Hematopoietic multipotent progenitor cell treated with erythropoietin and hydrocortisone succinate and interleukin-3 and kit ligand, for 15 days (in vitro differentiated cells): ENCODE data around the gene IFT52.
"Not testable (repeated sequence)": the region's sequence is repeated elsewhere in the genome, so short reads cannot be mapped to it uniquely, and the experiment has no call there.

Source experiments
- DNase-seq: peaks from one replicate; pipeline ENCODE4 v3.0.0-alpha.2; 2015; ENCODE audit warnings: low spot score

The IFT52 gene

DNA sequence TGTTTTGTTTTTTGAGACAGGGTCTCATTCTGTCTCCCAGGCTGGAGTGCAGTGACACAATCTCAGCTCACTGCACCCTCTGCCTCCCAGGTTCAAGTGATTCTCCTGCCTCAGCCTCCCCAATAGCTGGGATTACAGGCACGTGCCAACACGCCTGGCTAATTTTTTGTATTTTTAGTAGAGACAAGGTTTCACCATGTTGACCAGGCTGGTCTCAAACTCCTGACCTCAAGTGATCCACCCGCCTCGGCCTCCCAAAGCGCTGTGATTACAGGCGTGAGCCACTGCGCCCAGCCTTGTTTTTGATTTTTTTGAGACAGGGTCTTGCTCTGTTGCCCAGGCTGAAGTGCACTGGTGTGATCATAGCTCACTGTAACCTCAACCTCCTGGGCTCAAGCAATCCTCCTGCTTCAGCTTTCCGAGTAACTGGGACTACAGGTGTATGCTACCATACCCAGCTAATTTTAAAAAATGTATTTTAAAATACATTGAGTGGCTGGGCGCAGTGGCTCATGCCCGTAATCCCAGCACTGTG is 61.0 kb downstream of the IFT52 start:
- DNase-seq, result not testable (repeated sequence)

DNA sequence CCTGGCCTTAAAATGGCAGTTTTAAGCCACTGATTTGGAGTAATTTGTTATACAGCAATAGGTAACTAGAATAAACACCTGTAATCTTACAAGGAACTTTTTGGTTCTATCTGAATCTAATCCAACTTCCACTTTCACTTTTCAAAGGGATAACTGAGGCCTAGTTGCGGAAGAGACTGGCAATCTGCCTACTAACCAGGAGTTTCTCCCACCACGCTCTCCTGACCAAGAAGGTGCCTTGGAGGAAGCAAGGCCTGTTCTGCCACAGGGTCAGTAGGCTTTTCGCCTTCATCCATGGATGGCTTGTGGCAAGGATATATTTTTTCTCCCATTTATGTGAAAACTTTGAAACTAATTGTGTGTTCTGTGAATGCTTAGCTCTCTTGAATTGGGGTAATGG is 63.2 kb downstream of the IFT52 start:
- DNase-seq, result no peak

DNA sequence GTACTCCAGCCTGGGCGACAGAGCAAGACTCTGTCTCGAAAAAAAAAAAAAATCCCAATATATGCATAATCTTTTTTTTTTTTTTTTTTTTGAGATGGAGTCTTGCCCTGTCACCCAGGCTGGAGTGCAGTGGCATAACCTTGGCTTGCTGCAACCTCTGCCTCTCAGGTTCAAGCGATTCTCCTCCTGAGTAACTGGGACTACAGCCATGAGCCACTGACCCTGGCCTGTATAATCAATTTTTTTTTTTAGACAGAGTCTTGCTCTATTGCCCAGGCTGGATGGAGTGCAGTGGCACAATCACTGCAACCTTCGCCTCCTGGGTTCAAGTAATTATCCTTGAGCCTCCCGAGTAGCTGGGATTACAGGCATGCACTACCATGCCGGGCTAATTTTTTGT is 64.4 kb downstream of the IFT52 start:
- not testable (repeated sequence) for DNase-seq

DNA sequence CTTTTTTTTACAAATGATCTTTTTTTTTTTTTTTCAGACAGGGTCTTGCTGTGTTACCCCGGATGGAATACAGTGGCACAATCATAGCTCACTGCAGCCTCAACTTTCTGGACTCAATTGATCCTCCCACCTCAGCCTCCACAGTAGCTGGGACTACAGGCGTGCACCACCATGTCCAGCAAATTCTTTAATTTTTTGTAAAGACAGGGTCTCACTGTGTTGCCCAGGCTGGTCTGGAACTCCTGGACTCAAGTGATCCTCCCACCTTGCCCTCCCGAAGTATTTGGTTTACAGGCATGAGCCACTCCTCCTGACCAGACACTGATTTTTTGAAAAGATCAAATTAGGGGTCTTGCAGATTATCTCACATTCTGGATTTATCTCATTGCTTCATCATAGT is 65.2 kb downstream of the IFT52 start:
- DNase-seq, result no peak

DNA sequence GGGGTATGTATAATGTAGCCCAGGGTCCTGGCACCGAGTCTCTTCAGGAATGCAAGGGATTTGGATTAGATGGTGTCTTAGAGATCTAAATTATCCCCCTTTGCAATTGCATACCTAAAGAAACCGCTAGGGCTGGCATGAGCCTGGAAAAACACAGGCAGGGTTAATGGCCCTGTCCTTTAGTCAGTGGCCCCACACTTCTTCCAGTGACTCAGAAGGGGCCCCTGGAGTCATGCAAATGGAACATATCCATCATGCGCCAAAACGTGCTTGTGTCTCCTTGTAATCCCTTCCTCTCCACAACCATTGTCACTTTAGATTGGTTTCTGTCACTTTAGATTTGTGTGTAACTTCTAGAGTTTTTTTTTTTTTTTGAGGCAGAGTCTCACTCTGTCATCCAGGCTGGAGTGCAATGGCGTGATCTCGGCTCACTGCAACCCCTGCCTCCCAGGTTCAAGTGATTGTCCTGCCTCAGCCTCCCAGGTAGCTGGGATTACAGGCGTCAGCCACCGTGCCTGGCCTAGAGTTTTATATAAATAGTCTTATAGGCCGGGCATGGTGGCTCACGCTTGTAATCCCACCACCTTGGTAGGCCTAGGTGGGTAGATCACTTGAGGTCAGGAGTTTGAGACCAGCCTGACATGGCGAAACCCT is 67.5 kb downstream of the IFT52 start:
- DNase-seq, result peak; percentile 18

DNA sequence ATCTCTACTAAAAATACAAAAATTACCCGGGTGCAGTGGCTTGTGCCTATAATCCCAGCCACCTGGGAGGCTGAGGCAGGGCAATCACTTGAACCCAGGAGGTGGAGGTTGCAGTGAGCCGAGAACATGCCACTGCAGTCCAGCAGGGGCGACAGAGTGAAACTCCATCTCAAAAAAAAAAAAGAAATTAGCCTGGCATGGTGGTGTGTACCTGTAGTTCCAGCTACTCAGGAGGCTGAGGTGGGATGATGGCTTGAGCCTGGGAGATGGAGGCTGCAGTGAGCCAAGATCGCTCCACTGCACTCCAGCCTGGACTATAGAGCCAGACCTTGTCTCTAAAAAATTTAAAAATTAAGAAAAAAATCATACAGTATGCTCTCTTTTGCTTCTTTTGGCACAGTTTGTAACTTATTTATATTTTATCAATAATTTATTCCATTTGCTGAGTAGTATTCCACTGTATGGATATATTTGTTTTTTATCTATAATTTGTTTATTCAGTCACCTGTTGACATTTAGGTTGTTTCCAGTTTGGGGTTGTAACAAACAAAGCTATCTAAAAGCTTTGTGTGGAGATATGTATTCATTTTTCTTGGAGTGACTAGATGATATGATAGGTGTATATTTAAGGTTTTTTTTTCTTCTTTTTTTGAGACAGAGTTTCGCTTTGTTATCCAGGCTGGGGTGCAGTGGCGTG is 68.1 kb downstream of the IFT52 start:
- DNase-seq, result no peak

DNA sequence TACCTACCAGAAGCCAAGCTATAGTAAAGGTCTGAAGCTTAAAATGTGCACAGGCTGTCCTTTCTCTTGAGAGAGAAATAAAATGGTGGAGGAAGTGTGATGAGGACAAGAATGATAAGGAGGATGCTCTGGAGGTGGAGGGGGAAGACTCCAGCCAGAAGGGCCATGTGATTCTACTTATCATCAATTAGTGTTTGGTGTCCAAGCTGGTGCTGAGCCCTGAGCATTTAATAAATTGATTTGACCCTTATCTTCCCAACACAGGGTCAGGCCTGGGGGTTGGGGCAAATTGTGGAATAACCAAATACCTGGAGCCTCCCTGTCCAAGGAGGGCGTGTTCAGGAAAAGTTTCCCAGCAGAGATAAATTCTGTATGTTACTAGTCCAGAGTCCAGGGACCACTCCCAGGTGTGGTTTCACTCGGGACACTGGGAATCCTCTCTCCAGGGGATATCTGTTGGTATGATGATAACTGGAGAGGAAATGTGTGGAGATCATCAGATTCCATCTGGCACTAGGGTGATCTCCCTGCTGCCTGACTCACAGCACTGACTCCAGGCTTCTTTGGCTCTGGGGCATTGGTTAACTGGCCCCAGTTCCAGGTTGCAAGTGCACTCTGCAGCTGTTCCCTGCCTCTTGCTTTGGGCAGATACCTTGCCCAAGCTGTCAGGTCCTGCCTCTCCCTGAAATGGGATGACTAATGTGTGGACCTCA is 72.4 kb downstream of the IFT52 start:
- no peak for DNase-seq

DNA sequence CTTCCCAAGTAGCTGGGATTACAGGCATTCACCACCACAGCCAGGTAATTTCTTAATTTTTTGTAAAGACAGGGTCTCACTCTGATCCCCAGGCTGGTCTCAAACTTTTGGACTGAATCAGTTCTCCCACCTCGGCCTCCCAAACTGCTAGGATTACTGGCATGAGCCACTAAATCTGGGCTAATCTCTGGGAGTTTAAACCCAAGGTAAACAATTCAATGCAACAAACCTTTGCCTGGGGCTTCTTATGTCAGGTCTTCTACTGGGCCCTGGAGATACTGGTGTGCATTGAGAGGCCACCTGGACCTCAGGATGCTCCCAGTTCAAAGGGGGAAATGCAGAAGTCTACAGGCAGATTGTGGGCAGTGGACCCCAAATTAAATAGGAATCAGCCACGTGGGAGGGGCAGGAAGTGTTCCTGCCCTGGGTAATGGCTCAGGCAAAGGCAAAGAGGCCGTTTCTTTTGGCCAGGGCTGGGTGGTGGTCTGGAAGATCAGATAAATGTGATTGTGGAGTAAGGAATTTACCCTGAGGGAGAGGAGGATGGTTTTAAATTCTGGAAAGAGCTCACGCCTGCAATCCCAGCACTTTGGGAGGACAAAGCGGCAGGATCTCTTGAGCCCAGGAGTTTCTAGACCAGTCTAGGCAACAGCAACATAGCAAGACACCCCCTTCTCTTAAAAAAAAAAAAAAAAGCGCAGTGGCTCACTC is 74.9 kb downstream of the IFT52 start:
- no peak for DNase-seq

DNA sequence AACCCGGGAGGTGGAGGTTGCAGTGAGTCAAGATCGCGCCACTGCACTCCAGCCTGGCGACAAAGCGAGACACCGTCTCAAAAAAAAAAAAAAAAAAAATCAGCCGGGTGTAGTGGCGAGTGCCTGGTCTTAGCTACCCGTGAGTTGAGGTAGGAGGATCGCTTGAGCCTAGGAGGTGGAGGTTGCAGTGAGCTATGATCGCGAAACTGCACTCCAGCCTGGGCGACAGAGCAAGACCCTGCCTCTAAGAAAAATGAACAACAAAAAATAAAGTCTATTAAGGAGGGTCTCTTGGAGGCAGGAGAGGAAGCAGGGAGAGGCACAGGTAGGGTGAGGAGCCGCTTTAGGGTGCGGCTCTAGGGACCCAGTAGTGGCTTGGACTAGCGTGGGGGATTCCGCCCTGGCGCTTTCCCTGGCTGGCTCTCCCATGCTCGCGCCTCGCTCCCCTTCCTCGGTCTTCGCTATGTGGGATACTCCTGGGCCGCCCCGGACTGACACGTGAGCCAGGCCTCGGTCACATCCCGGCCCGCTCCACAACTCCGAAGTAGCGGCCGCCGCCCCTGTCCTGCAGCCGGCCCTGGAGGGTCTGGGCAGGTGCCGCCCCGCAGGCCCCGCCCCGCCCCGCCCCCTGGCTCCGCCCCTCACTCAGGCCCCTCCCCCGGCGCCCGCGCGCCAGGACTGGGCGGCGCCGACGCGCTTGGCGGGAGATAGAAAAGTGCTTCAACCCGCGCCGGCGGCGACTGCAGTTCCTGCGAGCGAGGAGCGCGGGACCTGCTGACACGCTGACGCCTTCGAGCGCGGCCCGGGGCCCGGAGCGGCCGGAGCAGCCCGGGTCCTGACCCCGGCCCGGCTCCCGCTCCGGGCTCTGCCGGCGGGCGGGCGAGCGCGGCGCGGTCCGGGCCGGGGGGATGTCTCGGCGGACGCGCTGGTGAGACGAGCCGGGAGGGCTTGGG is 75.9 kb downstream of the IFT52 start, which contains the start of gene MYBL2:
TSS of gene MYBL2 (plus strand) at position 739 of the 953 bp plus-strand sequence. CDS start at position 909, 170 bp downstream.
- peak; percentile 78 for DNase-seq

DNA sequence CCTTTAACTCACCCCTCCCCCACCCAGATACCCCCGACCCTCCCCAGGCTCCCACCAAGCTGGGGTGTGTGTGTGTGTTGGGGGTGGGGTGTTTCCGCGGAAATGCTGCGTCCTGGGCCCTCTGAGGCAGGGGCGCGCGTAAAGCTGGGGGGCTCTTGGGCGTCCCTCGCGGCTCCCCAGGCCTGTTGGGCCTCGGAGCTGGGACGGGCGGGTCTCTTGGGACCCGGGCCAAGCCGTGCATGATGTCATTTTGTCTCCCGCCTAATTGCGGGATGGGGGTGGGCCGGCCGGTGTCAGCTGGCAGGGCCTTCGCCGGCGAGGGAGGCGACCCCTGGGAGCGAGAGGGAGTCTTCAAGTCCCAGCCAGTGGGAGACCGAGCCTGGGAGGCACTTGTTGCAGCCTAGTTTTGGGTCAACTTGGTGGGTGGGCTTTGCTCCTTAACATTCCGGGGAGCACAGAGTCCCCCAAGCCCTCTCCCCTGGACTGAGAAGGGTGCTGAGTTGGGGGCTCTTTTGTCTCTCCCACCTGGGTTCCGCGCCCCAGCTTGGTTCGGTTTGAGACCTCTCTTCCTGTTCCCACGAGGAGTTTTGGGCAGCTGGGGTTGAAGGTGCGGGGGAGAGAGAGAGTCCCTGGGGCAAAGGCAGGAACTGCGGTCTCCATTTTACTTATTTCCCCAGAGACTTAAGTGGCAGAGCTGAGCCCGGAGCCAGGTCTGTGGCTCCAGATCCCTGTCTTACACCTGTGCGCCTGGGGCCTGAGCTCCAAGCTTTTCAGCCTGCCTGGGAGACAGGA is 76.8 kb downstream of the IFT52 start:
- peak; percentile 59 for DNase-seq

DNA sequence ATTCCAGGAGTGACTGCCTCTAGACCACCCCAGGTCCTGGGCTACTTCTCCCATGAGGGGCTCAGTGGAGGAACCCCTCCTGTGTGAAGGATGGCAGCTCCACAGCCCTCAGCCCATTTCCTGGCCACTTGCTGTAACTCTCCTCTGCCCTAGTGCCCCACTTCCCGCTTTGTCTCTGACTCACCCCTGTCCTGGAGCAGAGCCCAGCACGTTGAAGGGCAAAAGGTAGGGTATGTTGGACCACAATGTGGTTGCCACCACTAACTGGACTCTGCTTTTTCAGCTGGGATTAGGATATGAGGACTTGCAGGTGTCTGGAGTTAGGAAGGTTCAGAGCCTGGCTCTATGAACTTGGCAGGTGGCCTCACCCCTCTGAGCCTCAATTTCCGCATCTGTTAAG is 78.6 kb downstream of the IFT52 start:
- DNase-seq, result no peak

DNA sequence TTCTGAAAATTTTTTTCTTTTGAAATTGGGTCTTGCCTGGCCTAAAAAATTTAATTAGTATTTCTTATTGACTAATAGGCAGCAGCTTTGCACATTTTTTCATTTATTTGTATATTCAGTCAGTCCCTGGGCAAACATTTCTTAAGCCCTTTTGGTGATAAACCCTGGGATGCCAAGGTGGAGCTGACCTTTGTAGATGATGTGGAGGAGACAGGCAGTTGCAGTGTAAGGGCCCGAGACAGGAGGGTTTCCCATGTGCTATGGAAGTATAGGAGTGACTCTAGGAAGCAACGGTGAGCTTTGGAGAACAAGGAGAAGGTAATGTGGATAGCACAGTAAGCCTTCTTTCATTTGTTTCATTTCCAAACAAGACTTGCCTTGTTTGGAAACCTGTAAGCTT is 79.7 kb downstream of the IFT52 start:
- no peak for DNase-seq

DNA sequence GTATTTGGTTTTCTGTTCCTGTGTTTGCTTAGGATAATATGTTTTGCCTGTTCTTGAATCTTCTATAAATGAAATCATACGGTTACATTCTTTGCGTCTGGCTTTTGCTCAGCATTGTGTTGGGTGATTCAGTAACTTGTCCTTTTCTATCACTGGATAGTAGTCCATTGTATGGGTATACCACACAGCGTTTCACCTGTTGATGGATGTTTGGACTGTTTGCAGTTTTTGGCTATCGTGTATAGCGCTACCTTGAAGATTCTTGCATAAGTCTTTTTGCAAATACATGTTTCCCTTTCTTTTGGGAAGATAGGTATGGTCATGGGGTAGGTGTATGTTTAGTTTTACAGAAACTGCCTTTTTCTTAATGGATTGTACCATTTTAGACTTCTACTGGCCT is 85.6 kb downstream of the IFT52 start:
- DNase-seq, result no peak

DNA sequence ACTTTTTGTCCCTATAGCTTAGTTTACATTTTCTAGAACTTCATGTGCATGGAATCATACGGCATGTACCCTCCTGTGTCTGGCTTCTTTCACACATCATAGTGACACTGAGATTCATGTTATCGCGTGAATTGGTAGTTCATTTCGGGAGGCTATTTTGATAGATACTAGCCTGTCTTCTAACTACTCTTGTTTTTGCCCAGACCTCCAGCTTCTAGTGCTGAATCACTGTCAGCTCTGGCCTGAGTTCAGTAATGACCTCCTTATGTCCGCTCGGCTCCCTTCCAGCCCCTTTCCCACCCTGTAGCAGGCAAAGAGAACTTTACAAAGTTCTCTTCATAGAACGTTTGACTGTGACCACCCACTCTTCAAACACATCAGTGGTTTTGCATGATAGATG is 90.2 kb downstream of the IFT52 start:
- no peak for DNase-seq

DNA sequence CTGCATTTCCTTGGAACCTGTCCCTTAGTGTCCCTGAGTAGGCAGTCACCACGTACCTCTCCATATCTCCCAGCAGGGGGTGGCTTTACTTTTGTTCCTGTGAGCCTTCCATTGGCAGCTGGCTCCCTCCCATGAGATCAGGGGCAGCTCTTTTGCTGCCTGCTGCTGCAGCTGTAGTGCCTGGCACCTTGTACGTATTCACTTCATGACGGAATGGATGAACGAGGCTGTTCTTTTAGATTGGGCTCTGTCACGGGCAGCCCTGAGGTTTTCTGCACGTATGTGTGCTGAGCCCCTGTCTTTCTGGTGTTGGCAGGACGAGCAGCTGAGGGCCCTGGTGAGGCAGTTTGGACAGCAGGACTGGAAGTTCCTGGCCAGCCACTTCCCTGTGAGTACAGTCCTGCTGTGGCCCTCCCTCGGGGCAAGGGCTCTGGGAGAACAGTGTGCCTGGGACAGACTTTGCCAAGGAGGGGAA is 90.8 kb downstream of the IFT52 start:
- no peak for DNase-seq

DNA sequence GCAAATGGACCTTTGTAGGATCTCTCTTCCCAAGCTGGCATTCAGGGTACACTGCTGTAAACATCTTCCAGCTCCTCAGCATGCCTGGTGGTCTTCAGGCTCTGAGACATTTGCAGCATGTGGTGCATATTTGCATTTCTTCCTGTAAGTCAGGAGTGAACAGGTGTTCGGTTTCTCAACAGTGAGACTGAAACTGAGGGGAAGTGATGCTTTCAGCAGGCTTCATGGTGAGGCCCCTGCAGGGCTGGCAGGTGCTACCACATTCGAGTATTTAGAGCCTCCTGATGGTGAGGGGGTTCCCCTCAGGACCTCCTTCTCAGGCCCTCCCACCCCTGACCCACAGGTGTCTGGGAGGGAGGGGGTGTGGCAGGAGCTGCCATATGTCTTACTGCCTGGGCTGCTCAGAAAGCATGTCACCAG is 91.3 kb downstream of the IFT52 start:
- no peak for DNase-seq

DNA sequence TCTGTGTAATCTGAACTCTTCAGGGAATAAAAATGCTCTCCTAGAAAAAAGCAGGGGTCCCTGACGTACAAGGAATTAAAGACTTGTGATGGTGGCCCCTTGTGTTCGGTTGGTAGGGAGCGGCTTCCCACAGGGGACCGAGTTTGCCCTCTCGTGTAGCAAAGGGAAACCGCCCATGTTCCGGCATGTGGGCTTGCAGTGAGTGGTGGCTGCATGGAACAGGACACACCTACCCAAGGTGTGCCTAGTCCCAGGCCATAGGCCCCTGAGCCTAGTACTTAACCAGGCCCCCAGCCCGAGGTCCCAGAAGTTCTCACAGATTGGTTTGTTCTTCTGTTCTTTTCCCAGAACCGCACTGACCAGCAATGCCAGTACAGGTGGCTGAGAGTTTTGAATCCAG is 91.7 kb downstream of the IFT52 start:
- no peak for DNase-seq

DNA sequence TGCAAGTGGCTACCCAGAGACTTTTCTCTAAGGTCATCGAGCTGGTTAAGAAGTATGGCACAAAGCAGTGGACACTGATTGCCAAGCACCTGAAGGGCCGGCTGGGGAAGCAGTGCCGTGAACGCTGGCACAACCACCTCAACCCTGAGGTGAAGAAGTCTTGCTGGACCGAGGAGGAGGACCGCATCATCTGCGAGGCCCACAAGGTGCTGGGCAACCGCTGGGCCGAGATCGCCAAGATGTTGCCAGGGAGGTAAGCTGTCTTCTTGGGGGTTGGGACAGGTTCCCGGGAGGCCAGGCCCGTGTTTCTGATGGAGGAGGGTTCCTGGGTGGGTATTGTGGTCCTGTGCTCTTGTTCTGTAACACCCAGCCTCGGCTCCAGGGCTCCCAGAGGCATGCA is 96.1 kb downstream of the IFT52 start:
- DNase-seq, result no peak

DNA sequence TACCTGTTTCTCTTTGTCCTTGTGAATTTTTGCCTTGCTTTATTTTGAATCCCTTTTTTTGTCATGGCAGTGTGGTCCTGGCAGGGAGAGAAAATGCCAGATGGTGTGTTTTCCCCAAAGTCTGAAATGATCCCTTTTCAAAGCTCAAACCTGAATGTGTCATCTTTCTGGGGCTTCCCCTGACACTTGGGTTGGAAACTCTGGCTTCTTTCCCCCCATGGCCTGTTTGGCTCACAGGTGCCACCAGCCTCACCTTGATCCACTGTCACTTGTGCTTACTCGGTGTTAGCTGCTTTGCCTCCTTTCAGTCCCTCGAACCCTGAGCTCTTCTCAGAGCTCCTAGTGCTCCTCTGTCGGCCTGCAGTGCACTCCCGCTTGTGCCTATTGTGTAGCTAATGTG is 98.4 kb downstream of the IFT52 start:
- no peak for DNase-seq

DNA sequence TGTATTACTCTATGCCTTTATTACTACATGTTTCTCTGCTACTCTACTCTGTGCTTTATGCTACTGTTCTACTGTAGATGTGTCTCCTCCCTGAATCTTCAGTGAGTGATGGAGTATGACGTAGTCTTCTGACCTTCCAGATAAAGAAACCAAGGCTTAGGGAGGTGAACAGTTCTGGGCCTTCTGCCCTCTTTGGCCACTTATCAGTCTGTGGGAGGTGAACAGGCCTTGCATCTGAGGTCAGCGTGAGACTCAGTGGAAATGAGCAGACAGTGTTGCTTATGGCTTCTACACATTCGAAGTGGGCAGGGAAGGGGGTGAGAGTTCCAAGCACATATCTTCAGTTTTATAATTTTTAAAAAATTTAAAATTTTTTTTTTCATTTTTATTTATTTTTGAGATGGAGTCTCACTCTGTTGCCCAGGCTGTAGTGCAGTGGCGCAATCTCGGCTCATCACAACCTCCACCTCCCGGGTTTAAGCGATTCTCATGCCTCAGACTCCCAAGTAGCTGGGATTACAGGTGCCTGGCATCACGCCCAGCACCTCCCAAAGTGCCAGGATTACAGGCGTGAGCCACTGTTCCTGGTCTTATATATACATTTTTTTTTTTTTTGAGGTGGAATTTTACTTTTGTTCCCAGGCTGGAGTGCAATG is 100.3 kb downstream of the IFT52 start:
- peak; percentile 71 for DNase-seq
